MCF 10A (cell line): ENCODE results near the gene CREB3L2. TPM values are rescaled to one million over a fixed set of nuclear protein-coding genes. Genes with fewer than 3 reads are reported as not detected.

ENCODE experiments used
- BruUV-seq: library from RNA; stranded (reverse); fragments of 400-500 nt; replicated peaks from 2 replicates; lab custom pipeline; 2021; lab: Mats Ljungman, UMichigan
- CTCF ChIA-PET: fragments of 300-600 bp; sonication (Branson Sonifier 250); formaldehyde crosslinking; extraction: SDS; loops from one replicate; lab custom pipeline; 2021; ENCODE audit warnings: antibody characterized with exemption, inconsistent platforms; lab: Yijun Ruan, JAX
- POLR2A ChIA-PET: fragments of 300-600, 350-650 bp; sonication (Branson Sonifier 250); formaldehyde crosslinking; extraction: SDS; loops from one replicate; lab custom pipeline; 2020; ENCODE audit warnings: antibody characterized with exemption, inconsistent platforms; lab: Yijun Ruan, JAX
- DNase-seq: peaks from one replicate; pipeline ENCODE4 v3.0.0-alpha.2; 2018; ENCODE audit not compliant: unreplicated experiment
- H3K27ac Mint-ChIP-seq: one replicate; pipeline ENCODE4 v1.8.0; 2022; ENCODE audit warnings: mild to moderate bottlenecking, low read depth, mixed read lengths; ENCODE audit not compliant: unreplicated experiment
- H3K27me3 Mint-ChIP-seq: one replicate; pipeline ENCODE4 v1.8.0; 2022; ENCODE audit warnings: mixed read lengths; ENCODE audit not compliant: insufficient read depth, unreplicated experiment
- H3K36me3 Mint-ChIP-seq: one replicate; pipeline ENCODE4 v1.8.0; 2022; ENCODE audit warnings: mild to moderate bottlenecking, moderate library complexity, mixed read lengths; ENCODE audit not compliant: insufficient read depth, unreplicated experiment
- H3K4me1 Mint-ChIP-seq: one replicate; pipeline ENCODE4 v1.8.0; 2022; ENCODE audit warnings: mixed read lengths; ENCODE audit not compliant: insufficient read depth, unreplicated experiment
- H3K4me3 Mint-ChIP-seq: one replicate; pipeline ENCODE4 v1.8.0; 2022; ENCODE audit warnings: mild to moderate bottlenecking, moderate library complexity, mixed read lengths; ENCODE audit not compliant: unreplicated experiment
- H3K9me3 Mint-ChIP-seq: one replicate; pipeline ENCODE4 v1.8.0; 2022; ENCODE audit warnings: mixed read lengths; ENCODE audit not compliant: unreplicated experiment
- intact Hi-C: fragments of 100-400 bp; cut with micrococcal nuclease; formaldehyde crosslinking; loops from 2 replicates; pipeline ENCODE4 v1.14.1; 2022
- total RNA-seq: library from RNA; stranded (reverse); gene quantifications from 2 replicates; pipeline ENCODE4 v1.2.3, GENCODE V29; 2022
- TF ChIP-seq, protein P1 (sequence below): fragments of 200-600 bp; IDR thresholded peaks from one replicate; pipeline ENCODE4 v1.8.0; 2022; ENCODE audit warnings: antibody characterized with exemption, mild to moderate bottlenecking; ENCODE audit not compliant: unreplicated experiment

CREB3L2 gene
- total RNA-seq, 1 experiment from 2014 or later, result 74.2 TPM

DNA sequence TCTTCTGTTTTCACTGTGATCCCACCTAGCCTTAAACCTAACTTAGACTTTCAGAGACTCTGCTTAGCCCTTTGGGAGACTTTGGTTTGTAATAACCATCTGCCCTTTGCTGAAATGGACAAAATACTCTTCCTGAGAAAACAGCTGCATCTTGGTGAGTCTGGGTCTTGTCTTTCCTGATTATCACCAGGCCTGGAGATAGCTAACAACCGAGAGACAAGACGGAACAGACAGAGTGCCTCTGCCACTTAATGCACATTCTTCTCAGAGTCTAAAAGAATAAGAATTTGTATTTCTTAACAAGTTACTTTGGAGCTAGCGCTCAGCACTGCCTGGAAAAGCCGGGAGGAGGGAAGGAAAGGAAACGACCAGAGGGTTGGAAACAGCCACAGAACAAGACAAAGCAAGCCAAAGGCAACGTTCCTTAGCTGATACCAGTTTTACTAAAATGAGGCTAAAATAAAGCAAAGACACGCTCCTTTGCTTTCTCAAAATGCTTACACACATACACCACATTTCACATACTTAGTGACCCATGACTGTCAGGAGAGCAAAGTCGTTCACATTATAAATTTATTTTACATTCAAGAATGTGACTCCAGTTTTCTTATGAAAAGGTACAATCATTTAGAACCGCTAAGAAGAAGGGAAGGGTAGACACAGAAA is 84.8 kb downstream of the CREB3L2 start:
- DNase-seq, result no peak
- peaks cover 4% of the 10 kb centered on the region for H3K4me1 Mint-ChIP-seq
- H3K27ac Mint-ChIP-seq, result no peak overlapping the region
- ChIA-PET CTCF (interaction anchor here (0.9 to 20.5 kb wide), 4 partner anchors 10 to 822 kb away, joined by 3 to 563 read pairs (median 12); partner anchors contain the start of gene CREB3L2), POLR2A (no interaction called here)
- intact Hi-C loops, result no loop called here
- H3K27me3 Mint-ChIP-seq, result no peaks in the 10 kb centered on the region
- peaks cover 48% of the 10 kb centered on the region for H3K36me3 Mint-ChIP-seq
- H3K4me3 Mint-ChIP-seq, result no peak overlapping the region
- no peaks in the 10 kb centered on the region for H3K9me3 Mint-ChIP-seq
- TF ChIP-seq, protein P1, sequence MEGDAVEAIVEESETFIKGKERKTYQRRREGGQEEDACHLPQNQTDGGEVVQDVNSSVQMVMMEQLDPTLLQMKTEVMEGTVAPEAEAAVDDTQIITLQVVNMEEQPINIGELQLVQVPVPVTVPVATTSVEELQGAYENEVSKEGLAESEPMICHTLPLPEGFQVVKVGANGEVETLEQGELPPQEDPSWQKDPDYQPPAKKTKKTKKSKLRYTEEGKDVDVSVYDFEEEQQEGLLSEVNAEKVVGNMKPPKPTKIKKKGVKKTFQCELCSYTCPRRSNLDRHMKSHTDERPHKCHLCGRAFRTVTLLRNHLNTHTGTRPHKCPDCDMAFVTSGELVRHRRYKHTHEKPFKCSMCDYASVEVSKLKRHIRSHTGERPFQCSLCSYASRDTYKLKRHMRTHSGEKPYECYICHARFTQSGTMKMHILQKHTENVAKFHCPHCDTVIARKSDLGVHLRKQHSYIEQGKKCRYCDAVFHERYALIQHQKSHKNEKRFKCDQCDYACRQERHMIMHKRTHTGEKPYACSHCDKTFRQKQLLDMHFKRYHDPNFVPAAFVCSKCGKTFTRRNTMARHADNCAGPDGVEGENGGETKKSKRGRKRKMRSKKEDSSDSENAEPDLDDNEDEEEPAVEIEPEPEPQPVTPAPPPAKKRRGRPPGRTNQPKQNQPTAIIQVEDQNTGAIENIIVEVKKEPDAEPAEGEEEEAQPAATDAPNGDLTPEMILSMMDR, result no peak
- no TSS peak for BruUV-seq

DNA sequence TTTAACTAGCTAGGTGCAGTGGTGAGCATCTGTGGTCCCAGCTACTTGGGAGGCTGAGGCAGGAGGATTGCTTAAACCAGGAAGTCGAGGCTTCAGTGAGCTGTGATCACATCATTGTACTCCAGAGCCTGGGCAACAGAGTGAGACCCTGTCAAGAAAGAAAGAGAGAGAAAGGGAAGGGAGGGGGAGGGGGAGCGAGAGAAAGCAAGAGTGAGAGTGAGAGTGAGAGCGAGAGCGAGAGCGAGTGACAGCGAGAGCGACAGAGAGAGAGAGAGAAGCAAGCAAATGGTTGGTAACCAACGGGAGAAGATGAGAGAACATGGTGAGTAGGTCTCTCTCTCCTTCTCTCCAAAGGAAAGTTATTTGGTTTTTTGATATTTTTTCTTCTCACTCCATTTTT is 85.3 kb downstream of the CREB3L2 start:
- POLR2A ChIA-PET, result no interaction called here

DNA sequence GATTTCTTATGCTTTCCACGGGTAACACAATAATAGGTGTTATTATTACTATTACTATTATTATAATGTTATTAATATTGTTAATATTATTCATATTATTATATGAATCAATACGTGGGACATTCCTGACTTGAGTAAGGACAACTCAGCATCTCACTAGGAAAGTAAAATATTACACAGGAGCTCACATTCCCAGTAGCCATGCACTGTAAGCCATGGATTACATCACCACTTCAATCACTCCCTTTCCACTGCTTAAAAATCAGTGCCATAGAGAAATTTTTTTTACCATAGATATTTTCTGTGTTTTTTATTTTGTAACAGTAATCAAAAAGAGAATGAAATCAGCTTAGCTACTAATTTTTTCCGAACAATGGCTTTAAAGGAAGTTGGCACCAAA is 86.6 kb downstream of the CREB3L2 start:
- Mint-ChIP-seq H3K27ac (no peak overlapping the region), H3K4me1 (no peaks in the 10 kb centered on the region), H3K9me3 (no peaks in the 10 kb centered on the region), H3K27me3 (no peaks in the 10 kb centered on the region), H3K36me3 (peaks cover 58% of the 10 kb centered on the region), H3K4me3 (no peak overlapping the region)
- BruUV-seq, result no TSS peak
- DNase-seq, result no peak
- TF ChIP-seq, protein P1, result no peak
- POLR2A ChIA-PET, result interaction anchor here (1.3 kb wide), 1 partner anchor 9 kb away, joined by 4 read pairs; no protein-coding TSS in a partner anchor
- intact Hi-C loops, result no loop called here
- CTCF ChIA-PET, result interaction anchor here (0.6 to 20.5 kb wide), 9 partner anchors 9 to 824 kb away, joined by 3 to 563 read pairs (median 4); partner anchors contain the start of gene CREB3L2

More for the DNA sequence above, 85.3 kb downstream of the CREB3L2 start:
- H3K27me3 Mint-ChIP-seq, result no peaks in the 10 kb centered on the region
- peaks cover 54% of the 10 kb centered on the region for H3K36me3 Mint-ChIP-seq
- intact Hi-C loops, result no loop called here
- H3K9me3 Mint-ChIP-seq, result no peaks in the 10 kb centered on the region
- no peak for DNase-seq
- CTCF ChIA-PET, result interaction anchor here (0.7 to 20.5 kb wide), 6 partner anchors 8 to 822 kb away, joined by 3 to 563 read pairs (median 5); partner anchors contain the start of gene CREB3L2
- no peak overlapping the region for H3K27ac Mint-ChIP-seq
- no TSS peak for BruUV-seq
- H3K4me1 Mint-ChIP-seq, result no peaks in the 10 kb centered on the region
- H3K4me3 Mint-ChIP-seq, result no peak overlapping the region
- TF ChIP-seq, protein P1, result no peak

DNA sequence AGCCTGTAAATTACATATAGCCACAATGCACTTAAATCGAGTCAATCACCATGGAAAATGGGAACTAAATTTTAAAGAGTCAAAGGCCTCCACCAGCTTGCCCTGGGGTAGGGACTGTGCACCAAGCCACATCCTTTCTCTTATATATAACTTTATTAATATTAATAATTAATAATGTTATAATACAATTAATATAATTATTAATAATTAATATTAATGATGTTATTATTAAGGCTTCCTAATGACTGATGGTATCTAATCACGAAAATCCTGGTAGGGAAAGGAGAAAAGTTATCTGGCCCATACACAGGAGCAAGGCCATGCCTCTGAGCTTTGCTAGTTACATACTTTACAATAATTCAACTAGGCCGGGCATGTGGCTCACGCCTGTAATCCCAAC is 87.9 kb downstream of the CREB3L2 start:
- Mint-ChIP-seq H3K9me3 (no peaks in the 10 kb centered on the region), H3K4me3 (no peak overlapping the region), H3K4me1 (no peaks in the 10 kb centered on the region), H3K27ac (no peak overlapping the region), H3K27me3 (no peaks in the 10 kb centered on the region), H3K36me3 (peaks cover 57% of the 10 kb centered on the region)
- ChIA-PET CTCF (interaction anchor here (0.6 to 20.5 kb wide), 5 partner anchors 10 to 562 kb away, joined by 3 to 563 read pairs (median 4); partner anchors contain the start of gene CREB3L2), POLR2A (no interaction called here)
- intact Hi-C loops, result no loop called here
- BruUV-seq, result no TSS peak
- DNase-seq, result no peak
- TF ChIP-seq, protein P1, result no peak
